ENCODE measurements around the gene SLC22A5. TPM values are rescaled to one million over a fixed set of nuclear protein-coding genes. Genes with fewer than 3 reads are reported as not detected.
"Not testable (repeated sequence)": the region's sequence is repeated elsewhere in the genome, so short reads cannot be mapped to it uniquely, and the experiment has no call there.

The SLC22A5 gene
- polyA plus RNA-seq, 5 donors: 11.6 to 17.1 (median 15.8) TPM

DNA sequence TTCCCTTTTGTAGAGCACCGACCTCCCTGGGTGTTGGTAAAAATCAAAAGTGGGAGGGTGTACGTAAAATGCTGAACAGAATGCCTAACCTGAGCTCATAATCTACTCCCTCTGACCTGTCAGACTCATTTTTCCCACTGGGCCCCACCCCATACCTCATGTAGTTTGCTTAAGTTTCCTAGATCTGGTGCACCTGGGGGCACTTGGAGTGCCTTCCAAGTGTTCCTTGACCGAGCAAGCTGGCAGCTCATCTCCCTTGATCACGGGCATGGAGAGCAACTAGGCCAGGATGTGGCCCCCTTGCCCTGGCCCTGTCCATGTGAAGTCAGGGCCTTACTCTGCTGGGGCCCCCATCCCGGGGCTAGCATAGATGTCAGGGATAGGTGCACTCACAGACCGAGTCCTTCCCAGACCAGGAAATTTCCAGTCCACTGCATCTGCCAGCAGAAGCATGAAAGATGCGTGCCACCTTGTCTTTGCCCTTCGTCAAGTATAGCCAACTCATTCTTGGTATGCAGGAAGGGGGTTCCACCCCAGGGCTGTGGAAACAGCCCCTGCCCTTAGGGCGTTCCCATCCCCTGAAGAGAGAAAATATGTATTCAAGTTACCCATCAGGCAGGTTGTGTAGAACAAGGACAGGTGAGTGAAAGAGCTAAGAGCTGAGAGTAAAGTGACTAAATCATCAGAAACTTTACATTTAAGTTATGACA is 41.9 kb downstream of the SLC22A5 start:
- DNase-seq: no peak

- DNase-seq: no peak
Observed at GRCh38 chr5:132413567-132413966, 44.1 kb downstream of the SLC22A5 start.

- no peak for DNase-seq
Observed at GRCh38 chr5:132414634-132415378, 45.3 kb downstream of the SLC22A5 start.

DNA sequence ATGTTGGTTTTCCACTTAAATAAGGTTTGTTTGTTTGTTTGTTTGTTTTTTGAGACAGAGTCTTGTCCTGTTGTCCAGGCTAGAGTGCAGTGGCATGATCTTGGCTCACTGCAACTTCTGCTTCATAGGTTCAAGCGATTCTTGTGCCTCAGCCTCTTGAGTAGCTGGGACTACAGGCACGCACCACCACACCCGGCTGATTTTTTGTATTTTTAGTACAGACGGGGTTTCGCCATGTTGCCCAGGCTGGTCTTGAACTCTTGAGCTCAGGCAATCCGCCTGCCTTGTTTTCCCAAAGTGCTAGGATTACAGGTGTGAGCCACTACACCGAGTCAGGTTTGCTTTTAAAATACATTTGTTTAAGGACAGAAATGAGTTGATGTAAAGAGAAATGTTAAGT is 46.0 kb downstream of the SLC22A5 start:
- not testable (repeated sequence) for DNase-seq

DNA sequence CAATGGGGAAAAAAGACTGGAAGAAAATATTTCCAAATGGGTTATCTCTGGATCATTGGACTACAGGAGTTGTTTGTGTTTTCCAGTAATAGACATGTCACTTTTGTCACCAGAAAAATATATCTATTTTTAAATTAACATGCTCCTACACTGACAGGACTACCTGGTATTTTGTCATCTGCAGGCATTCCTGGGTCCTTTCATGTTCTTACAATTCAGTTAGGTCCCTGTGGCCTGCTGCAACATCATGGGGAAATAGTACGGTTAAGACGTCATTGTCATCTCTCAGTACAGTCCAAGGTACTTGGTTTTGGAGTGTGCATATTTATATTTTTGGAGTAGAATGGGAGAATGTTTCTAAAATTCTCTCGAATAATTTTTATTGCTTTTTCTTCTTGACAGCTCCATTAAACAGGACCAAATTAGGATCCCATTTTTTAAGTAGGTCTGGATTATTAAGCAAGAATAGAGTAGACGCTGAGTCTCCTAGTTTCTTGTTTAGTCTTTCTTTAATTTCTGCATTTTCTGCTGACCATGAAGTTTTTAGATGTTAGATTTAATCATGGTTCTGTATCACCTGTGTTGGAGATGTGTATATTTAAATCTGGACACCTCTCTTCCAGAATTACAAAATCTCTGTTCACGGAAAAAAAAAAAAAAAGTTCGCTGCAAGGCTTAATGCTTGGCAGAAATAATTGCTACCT is 46.9 kb downstream of the SLC22A5 start:
- no peak for DNase-seq

- no peak for DNase-seq
Observed at GRCh38 chr5:132417010-132417439, 47.5 kb downstream of the SLC22A5 start.

- DNase-seq: no peak
Observed at GRCh38 chr5:132417461-132417860, 48.0 kb downstream of the SLC22A5 start.

GRCh38 chr5:132417889-132418485 is 48.5 kb downstream of the SLC22A5 start:
- no peak for DNase-seq

DNA sequence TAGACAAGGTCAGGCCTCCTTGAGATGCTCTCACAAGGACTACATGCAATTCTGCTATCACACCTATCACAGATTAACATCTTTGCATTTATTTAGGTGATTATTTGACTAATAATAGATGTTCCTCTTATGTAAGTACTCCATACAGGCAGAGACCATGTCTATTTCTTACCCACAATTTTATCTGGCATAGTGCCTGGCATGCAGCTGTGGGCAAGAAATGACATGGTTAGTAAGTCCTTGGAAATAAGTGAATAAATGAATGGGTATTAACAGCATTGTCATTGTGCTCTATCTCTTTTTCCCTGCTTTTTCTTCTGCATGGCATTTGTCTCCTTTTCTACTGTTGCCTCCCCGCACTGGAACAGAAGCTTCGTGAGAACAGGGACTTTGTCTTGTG is 49.4 kb downstream of the SLC22A5 start:
- DNase-seq: no peak

GRCh38 chr5:132419502-132420468 is 50.3 kb downstream of the SLC22A5 start:
- DNase-seq: peak; percentile 69 to 78

DNA sequence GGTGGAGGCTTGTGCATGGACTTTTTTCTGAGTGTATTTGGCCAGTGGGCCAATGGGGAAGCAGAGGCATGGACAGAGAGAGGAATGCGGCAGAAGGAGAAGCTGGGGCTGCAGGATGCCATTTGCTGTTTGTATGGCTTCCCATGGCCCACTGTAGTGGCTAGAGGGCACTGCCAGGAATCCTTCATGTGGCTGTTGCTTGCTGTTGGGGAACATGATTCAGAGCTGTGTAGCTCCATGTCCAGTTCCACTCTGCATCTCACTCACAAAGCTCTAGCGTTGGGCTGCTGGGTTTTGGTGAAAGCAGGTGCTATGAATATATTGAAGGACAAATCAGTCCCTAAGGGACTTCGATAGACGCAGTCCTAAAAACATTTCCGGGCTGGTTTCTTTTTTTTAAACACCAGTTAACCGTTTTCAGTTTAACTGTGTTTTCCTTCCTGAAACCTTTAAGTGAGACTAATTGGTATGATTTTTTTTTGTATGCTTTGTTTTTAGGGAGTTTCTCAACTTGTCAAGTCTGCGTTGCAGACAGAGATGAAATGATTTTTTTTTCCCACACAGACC is 51.3 kb downstream of the SLC22A5 start:
- DNase-seq: no peak

GRCh38 chr5:132421462-132421861 is 52.0 kb downstream of the SLC22A5 start:
- no peak for DNase-seq

DNA sequence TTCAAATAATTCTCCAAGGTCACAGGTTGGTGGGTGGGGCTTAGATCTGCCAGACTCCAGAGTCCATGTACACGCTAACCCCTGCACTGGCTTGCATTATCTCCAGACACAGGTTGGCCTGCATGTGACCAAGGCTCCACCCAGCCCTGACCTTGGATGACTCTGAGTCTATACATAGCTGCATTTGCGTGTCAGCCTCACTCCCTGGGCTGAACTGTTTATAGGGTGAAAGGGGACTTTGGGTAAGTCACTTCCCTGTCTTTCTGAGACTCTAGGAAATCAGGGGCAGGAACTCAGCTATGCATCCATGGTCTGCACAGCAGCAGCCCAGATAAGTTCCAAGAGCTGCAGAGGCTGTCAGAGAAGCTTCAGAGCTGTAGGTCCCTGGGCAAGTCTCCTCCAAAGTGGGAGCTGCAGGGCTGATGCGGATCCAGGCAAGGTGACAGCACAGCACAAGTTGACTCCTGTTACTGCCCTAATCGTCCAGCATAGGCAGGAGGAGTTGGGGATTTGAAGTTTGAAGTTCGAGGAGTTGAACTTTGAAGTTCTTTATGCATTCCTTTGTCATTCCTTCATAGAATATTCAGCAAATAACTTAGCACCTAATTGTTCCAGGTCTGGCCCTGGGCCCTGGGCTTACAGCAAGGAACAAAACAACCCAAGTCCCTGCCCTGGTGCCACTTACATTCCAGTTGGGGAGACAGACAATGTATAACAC is 53.4 kb downstream of the SLC22A5 start:
- no peak for DNase-seq

- no peak for DNase-seq
Observed at GRCh38 chr5:132423438-132423898, 54.0 kb downstream of the SLC22A5 start.

GRCh38 chr5:132424167-132424880 is 54.8 kb downstream of the SLC22A5 start:
- no peak for DNase-seq

- no peak for DNase-seq
Observed at GRCh38 chr5:132425009-132425937, 55.8 kb downstream of the SLC22A5 start.

DNA sequence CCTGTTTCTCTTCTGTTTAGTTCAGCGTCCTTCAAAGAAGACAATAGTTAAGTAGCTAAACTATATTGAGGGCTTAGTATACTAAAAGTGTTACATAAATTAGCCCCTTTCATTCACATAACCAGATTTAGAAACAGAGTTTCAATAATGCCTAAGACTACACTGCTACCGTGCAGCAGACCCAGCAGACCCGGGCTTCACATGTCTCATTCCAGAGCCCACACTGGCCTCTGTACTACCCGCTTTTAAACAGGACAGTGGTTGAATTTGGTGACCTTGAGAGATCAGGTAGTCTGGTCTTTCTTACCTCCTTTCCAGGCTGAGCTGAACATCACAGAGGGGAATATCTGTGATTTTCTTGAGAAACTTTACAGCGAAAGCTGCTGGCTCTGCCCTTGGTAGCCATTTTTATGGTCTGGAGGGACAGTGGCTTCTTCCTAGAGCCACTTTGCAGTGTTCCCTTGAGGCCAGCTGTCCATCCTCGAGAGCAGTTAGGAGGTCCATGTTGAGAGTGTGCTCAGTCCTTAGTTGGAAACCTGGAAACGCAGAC is 56.5 kb downstream of the SLC22A5 start:
- no peak for DNase-seq
